Neural progenitor cell (in vitro differentiated cells): ENCODE data around the gene CTIF. TPM values are rescaled to one million over a fixed set of nuclear protein-coding genes. Genes with fewer than 3 reads are reported as not detected.

ENCODE experiments used
- DNase-seq: peaks from one replicate; pipeline ENCODE4 v3.0.0-alpha.2; 2016; ENCODE audit warnings: low spot score
- H2AFZ ChIP-seq: fragments of 200-600 bp; sonication (generic); replicated peaks from 2 replicates; pipeline ENCODE4 v1.6.1; 2016; ENCODE audit warnings: antibody characterized with exemption
- H3F3A ChIP-seq: fragments of 200-600 bp; sonication (generic); 2 replicates; pipeline ENCODE4 v1.6.1; 2016; ENCODE audit warnings: antibody characterized with exemption, low read depth
- H3K27ac ChIP-seq: fragments of 200-600 bp; sonication (generic); 2 replicates; pipeline ENCODE4 v1.5.1; 2016; ENCODE audit warnings: mild to moderate bottlenecking
- H3K27me3 ChIP-seq: fragments of 200-600 bp; sonication (generic); 2 replicates; pipeline ENCODE4 v1.6.1; 2016; ENCODE audit warnings: mild to moderate bottlenecking, moderate library complexity
- H3K36me3 ChIP-seq: fragments of 200-600 bp; sonication (generic); 2 replicates; pipeline ENCODE4 v1.5.1; 2016
- H3K4me1 ChIP-seq: fragments of 200-600 bp; sonication (generic); 2 replicates; pipeline ENCODE4 v1.6.1; 2016; ENCODE audit warnings: mixed run types
- H3K4me2 ChIP-seq: fragments of 200-600 bp; sonication (generic); 2 replicates; pipeline ENCODE4 v1.6.1; 2016
- H3K4me3 ChIP-seq: fragments of 200-600 bp; sonication (generic); 2 replicates; pipeline ENCODE4 v1.5.1; 2016
- H3K79me2 ChIP-seq: fragments of 200-600 bp; sonication (generic); 2 replicates; pipeline ENCODE4 v1.6.1; 2016; ENCODE audit warnings: low read depth
- H3K9ac ChIP-seq: fragments of 200-600 bp; sonication (generic); 2 replicates; pipeline ENCODE4 v1.6.1; 2016
- H3K9me3 ChIP-seq: fragments of 200-600 bp; sonication (generic); 2 replicates; pipeline ENCODE4 v1.5.1; 2016; ENCODE audit warnings: low read depth
- H4K20me1 ChIP-seq: fragments of 200-600 bp; sonication (generic); 2 replicates; pipeline ENCODE4 v1.6.1; 2016; ENCODE audit warnings: low read depth
- H3K27ac Mint-ChIP-seq: 3 replicates; pipeline ENCODE4 v1.8.0; 2021; ENCODE audit warnings: mixed read lengths
- H3K27me3 Mint-ChIP-seq: 2 replicates; pipeline ENCODE4 v1.8.0; 2022; ENCODE audit warnings: low read depth, mild to moderate bottlenecking, inconsistent platforms, moderate library complexity, mixed read lengths; ENCODE audit not compliant: insufficient read depth
- H3K36me3 Mint-ChIP-seq: 3 replicates; pipeline ENCODE4 v1.8.0; 2021; ENCODE audit warnings: mixed read lengths
- H3K4me1 Mint-ChIP-seq: 3 replicates; pipeline ENCODE4 v1.8.0; 2021; ENCODE audit warnings: mixed read lengths
- H3K4me3 Mint-ChIP-seq: 3 replicates; pipeline ENCODE4 v1.8.0; 2021; ENCODE audit warnings: mild to moderate bottlenecking, moderate library complexity, mixed read lengths
- H3K9me3 Mint-ChIP-seq: 3 replicates; pipeline ENCODE4 v1.8.0; 2020; ENCODE audit warnings: mixed read lengths
- EZH2 ChIP-seq: fragments of 200-600 bp; sonication (generic); IDR thresholded peaks from 2 replicates; pipeline ENCODE4 v1.6.1; 2017; ENCODE audit warnings: antibody characterized with exemption, mild to moderate bottlenecking, moderate library complexity
- EZH2phosphoT487 ChIP-seq: fragments of 200-600 bp; sonication (generic); IDR thresholded peaks from 2 replicates; pipeline ENCODE4 v1.6.1; 2017; ENCODE audit warnings: antibody characterized with exemption
- total RNA-seq: library from RNA; depleted of rRNA; stranded (reverse); fragments of >200 nt; gene quantifications from 2 replicates; pipeline ENCODE4 v1.2.3, GENCODE V29; 2015; ENCODE audit warnings: low replicate concordance
- TF ChIP-seq, protein P1 (sequence below): fragments of 200-600 bp; sonication (generic); IDR thresholded peaks from 2 replicates; pipeline ENCODE4 v1.5.1; 2017; ENCODE audit warnings: antibody characterized with exemption, mild to moderate bottlenecking

Gene CTIF
- total RNA-seq, 1 donor from 2014 or later = 17.6 TPM

DNA sequence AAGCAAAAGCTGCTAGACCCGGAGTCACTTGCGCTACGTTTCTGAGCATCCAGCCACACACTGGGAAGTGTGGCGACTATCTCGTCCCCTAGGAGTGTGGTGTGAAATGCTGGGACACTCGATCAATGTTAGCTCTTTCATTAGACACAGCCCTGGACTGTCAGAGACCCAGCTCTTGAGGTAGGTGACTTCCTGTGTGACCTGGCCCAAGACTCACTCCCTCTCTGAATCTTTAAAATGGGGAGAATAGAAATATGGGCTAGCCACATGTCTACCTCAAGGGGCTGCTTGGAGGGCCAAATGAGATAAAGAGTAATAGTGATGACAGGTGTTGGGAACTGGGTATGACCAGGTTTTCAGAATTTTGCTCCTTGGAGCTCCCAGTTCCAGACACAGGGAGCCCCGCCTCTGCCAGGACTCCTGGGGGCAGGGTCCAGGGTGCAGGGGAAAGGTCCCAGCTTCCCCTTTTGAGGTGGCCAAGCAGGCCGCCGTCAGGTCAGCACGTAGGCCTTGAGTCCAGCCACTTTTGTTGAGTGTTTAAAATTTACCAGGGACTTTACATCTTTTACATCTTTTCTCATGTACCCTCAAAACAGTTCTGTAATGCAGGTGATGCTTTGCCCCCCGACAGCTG lies 36.0 kb downstream of the CTIF start:
- H3K27ac Mint-ChIP-seq = peak overlapping the region; percentile 47

DNA sequence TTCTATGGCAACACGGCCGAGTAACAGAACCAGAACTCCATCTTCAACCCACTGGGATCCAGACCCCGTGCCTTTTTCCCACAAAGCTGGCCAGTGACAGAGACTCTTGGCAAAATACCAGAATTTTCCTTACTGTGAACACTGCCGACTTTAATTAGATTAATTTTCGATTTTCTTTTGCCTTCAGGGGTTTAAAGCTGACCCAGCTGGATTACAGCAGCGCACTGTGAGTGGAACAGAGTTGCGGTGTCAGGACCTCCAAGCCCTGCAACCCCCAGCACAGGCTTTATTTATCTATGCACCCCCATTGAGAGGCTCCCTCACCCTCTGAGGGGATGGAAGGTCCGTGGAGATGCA lies 36.4 kb downstream of the CTIF start:
- Histone ChIP-seq H3F3A (no peaks in the 10 kb centered on the region), H3K27me3 (no peaks in the 10 kb centered on the region), H3K9me3 (no peaks in the 10 kb centered on the region), H3K4me2 (peak overlapping the region; percentile 46), H2AFZ (no peak overlapping the region), H3K79me2 (peaks cover 5% of the 10 kb centered on the region), H3K4me3 (no peak overlapping the region), H4K20me1 (peaks cover 8% of the 10 kb centered on the region), H3K36me3 (no peaks in the 10 kb centered on the region), H3K4me1 (peaks cover 32% of the 10 kb centered on the region), H3K9ac (no peak overlapping the region), H3K27ac (no peak overlapping the region)
- TF ChIP-seq, protein P1, sequence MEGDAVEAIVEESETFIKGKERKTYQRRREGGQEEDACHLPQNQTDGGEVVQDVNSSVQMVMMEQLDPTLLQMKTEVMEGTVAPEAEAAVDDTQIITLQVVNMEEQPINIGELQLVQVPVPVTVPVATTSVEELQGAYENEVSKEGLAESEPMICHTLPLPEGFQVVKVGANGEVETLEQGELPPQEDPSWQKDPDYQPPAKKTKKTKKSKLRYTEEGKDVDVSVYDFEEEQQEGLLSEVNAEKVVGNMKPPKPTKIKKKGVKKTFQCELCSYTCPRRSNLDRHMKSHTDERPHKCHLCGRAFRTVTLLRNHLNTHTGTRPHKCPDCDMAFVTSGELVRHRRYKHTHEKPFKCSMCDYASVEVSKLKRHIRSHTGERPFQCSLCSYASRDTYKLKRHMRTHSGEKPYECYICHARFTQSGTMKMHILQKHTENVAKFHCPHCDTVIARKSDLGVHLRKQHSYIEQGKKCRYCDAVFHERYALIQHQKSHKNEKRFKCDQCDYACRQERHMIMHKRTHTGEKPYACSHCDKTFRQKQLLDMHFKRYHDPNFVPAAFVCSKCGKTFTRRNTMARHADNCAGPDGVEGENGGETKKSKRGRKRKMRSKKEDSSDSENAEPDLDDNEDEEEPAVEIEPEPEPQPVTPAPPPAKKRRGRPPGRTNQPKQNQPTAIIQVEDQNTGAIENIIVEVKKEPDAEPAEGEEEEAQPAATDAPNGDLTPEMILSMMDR = no peak
- TF ChIP-seq EZH2 (no peak), EZH2phosphoT487 (no peak)
- H3K4me3 Mint-ChIP-seq = no peak overlapping the region
- peaks cover 29% of the 10 kb centered on the region for H3K4me1 Mint-ChIP-seq
- peaks cover 14% of the 10 kb centered on the region for H3K9me3 Mint-ChIP-seq
- peaks cover 2% of the 10 kb centered on the region for H3K27me3 Mint-ChIP-seq
- no peak overlapping the region for H3K27ac Mint-ChIP-seq
- DNase-seq = no peak
- H3K36me3 Mint-ChIP-seq = peaks cover 8% of the 10 kb centered on the region

More for the DNA sequence above, 36.0 kb downstream of the CTIF start:
- no peaks in the 10 kb centered on the region for H3K9me3 ChIP-seq
- Mint-ChIP-seq H3K4me1 (peaks cover 30% of the 10 kb centered on the region), H3K4me3 (no peak overlapping the region), H3K36me3 (peaks cover 8% of the 10 kb centered on the region), H3K27me3 (peaks cover 2% of the 10 kb centered on the region), H3K9me3 (peaks cover 14% of the 10 kb centered on the region)
- H3F3A ChIP-seq = no peaks in the 10 kb centered on the region
- H4K20me1 ChIP-seq = peaks cover 8% of the 10 kb centered on the region
- no peaks in the 10 kb centered on the region for H3K36me3 ChIP-seq
- no peak for TF ChIP-seq EZH2
- TF ChIP-seq, protein P1 = no peak
- no peak for TF ChIP-seq EZH2phosphoT487
- H3K27ac ChIP-seq = no peak overlapping the region
- peaks cover 34% of the 10 kb centered on the region for H3K4me1 ChIP-seq
- H3K4me3 ChIP-seq = no peak overlapping the region
- DNase-seq = no peak
- H3K4me2 ChIP-seq = no peak overlapping the region
- H2AFZ ChIP-seq = no peak overlapping the region
- H3K27me3 ChIP-seq = no peaks in the 10 kb centered on the region
- H3K79me2 ChIP-seq = peaks cover 5% of the 10 kb centered on the region
- no peak overlapping the region for H3K9ac ChIP-seq

DNA sequence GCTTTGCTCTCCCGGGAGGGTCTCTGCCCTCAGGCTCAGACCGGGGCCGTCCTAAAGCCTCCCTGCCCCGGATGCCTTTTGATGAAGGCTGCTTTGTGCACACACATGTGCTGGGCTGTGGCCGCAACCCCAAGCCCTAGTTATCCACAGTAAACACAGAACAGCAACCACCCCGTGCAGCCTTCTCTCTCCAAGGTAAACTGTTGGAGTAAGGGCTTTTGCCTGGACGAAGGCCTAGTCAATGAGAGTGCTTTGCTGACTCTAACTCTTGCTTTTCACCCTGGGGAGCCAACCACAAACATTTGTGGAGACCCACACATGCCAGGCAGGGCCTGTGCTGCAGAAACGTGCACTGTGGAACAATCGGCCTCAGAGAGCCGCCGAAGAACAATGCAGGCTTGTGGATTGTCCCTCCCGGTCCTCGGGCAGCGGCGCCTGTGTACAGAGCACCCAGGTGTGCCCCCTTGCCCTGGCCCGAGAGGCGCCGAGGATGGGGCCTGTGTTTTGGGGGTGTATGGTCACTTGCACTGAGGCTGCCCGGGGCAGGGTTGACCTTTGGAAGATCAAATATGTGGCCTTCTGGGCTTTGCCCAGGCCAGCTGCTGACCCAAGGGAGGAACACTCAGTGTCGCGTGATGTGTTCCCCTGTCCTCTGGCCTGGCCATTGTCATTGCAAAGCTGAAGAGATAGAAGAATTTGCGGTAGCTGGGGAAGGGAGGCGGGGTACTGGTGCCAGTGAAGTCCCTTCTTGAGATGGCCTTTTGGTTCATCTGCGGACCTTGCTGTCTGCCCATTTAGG lies 37.0 kb downstream of the CTIF start:
- H3K27me3 Mint-ChIP-seq = peaks cover 2% of the 10 kb centered on the region
- no peak overlapping the region for H3K4me3 Mint-ChIP-seq
- H3K4me1 Mint-ChIP-seq = peaks cover 33% of the 10 kb centered on the region
- H3K9me3 Mint-ChIP-seq = peaks cover 14% of the 10 kb centered on the region
- Histone ChIP-seq H3K36me3 (no peaks in the 10 kb centered on the region), H3F3A (no peaks in the 10 kb centered on the region), H3K4me2 (peak overlapping the region; percentile 46), H3K27ac (no peak overlapping the region), H3K4me3 (no peak overlapping the region), H3K9ac (no peak overlapping the region), H3K79me2 (peaks cover 5% of the 10 kb centered on the region), H2AFZ (no peak overlapping the region), H4K20me1 (peaks cover 8% of the 10 kb centered on the region), H3K27me3 (no peaks in the 10 kb centered on the region), H3K4me1 (peaks cover 35% of the 10 kb centered on the region), H3K9me3 (no peaks in the 10 kb centered on the region)
- peaks cover 8% of the 10 kb centered on the region for H3K36me3 Mint-ChIP-seq
- H3K27ac Mint-ChIP-seq = no peak overlapping the region
- no peak for DNase-seq
- TF ChIP-seq, protein P1 = no peak
- TF ChIP-seq EZH2phosphoT487 (no peak), EZH2 (no peak)
